Gastrocnemius medialis (tissue), 4 donors: Measurements from ENCODE around the gene SHC1.

Experiments used
- POLR2A ChIP-seq, 2 donors: fragments of 450-650 bp; IDR thresholded peaks; one replicate each; pipeline ENCODE4 v1.6.1; 2017; ENCODE audit warnings: antibody characterized with exemption in 2 of 2, mild to moderate bottlenecking in 2 of 2, moderate library complexity in 2 of 2
- TF ChIP-seq, protein P1 (sequence below), 5 experiments: fragments of 450-650 bp in 3 of 5; fragments of 200-600 bp in 2 of 5; sonication (generic) in 2 of 5; IDR thresholded peaks in 4 of 5; conservative IDR thresholded peaks in 1 of 5; 1 replicate in 4 of 5; 2 replicates in 1 of 5; pipeline ENCODE4 v1.5.1; 2016 to 2019; ENCODE audit warnings: antibody characterized with exemption in 5 of 5, mild to moderate bottlenecking in 3 of 5, moderate library complexity in 3 of 5

DNA sequence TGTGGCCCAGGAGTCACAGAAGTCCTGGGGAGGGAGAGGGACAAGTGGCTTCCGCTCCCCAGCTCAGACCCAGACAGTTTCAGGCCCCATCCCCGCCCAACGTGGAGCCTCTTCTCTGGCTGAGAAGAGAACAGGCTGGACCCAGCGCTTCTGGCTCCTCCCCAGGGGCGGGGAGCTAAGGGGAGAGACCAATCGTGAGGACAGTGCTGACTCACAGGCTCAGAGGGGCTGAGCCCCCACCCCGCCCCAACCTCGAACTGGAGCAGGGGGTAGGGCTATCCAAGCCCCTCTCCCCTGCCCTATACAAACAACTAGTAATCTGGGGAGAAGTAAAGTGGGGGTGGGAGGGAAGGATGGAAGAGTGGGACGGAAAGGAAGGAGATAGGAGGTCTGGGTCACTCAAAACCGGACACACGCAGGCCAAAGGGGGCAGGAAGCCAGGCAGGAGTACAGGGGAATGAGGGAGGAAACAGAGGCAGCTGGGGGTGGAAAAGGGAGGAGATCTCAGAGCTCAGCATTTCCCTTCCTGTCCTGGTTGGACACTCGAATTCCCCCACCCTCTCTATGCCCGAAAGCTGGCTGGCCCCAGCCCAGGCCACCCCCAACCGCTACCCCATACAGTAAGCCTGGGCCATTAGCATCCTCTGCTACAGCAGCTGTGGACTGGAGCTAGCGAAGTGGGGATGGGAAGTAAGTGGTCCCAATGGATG is at the start of gene SHC1:
- peak; percentile 85 to 89 for TF ChIP-seq POLR2A (IDR thresholded peaks at IDR 0.05)
- TF ChIP-seq, protein P1, sequence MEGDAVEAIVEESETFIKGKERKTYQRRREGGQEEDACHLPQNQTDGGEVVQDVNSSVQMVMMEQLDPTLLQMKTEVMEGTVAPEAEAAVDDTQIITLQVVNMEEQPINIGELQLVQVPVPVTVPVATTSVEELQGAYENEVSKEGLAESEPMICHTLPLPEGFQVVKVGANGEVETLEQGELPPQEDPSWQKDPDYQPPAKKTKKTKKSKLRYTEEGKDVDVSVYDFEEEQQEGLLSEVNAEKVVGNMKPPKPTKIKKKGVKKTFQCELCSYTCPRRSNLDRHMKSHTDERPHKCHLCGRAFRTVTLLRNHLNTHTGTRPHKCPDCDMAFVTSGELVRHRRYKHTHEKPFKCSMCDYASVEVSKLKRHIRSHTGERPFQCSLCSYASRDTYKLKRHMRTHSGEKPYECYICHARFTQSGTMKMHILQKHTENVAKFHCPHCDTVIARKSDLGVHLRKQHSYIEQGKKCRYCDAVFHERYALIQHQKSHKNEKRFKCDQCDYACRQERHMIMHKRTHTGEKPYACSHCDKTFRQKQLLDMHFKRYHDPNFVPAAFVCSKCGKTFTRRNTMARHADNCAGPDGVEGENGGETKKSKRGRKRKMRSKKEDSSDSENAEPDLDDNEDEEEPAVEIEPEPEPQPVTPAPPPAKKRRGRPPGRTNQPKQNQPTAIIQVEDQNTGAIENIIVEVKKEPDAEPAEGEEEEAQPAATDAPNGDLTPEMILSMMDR (IDR thresholded peaks at IDR 0.05 in 4 of 5, conservative IDR thresholded peaks at IDR 0.05 in 1 of 5) = no peak
